HG03066 (cell line): ENCODE measurements around the gene KIF1C.

ENCODE experiments used
- ATAC-seq: cut with Tn5 transposase; IDR thresholded peaks from one replicate; pipeline ENCODE4 v1.9.1; 2021; ENCODE audit warnings: low read depth; ENCODE audit not compliant: unreplicated experiment

The KIF1C gene

GRCh38 chr17:4968486-4969046 lies 29.2 kb upstream of the KIF1C start:
- ATAC-seq = no peak

- ATAC-seq = no peak
Observed at GRCh38 chr17:4969047-4969550, 28.7 kb upstream of the KIF1C start.

- ATAC-seq = no peak
Observed at GRCh38 chr17:4969551-4970173, 28.1 kb upstream of the KIF1C start.

GRCh38 chr17:4970273-4970672 lies 27.5 kb upstream of the KIF1C start:
- ATAC-seq = no peak

- no peak for ATAC-seq
Observed at GRCh38 chr17:4971826-4972225, 25.9 kb upstream of the KIF1C start.

- no peak for ATAC-seq
Observed at GRCh38 chr17:4972322-4972721, 25.4 kb upstream of the KIF1C start.

GRCh38 chr17:4972752-4973151 lies 25.0 kb upstream of the KIF1C start:
- ATAC-seq = no peak

- ATAC-seq = no peak
Observed at GRCh38 chr17:4973256-4974114, 24.3 kb upstream of the KIF1C start.

- ATAC-seq = no peak
Observed at GRCh38 chr17:4974115-4974670, 23.6 kb upstream of the KIF1C start.

GRCh38 chr17:4978726-4979125 lies 19.0 kb upstream of the KIF1C start:
- ATAC-seq = no peak

GRCh38 chr17:4980644-4981216 lies 17.0 kb upstream of the KIF1C start:
- no peak for ATAC-seq

- ATAC-seq = no peak
Observed at GRCh38 chr17:4982305-4982704, 15.4 kb upstream of the KIF1C start.

- ATAC-seq = no peak
Observed at GRCh38 chr17:4986403-4986802, 11.3 kb upstream of the KIF1C start.

- peak; percentile 80 for ATAC-seq
Observed at GRCh38 chr17:4986951-4987766, 10.6 kb upstream of the KIF1C start, which contains the start of gene CAMTA2. Gene CAMTA2, minus strand, starts transcription at chr17:4987675. Its CDS starts 1,453 bp downstream, at chr17:4986222.

- peak; percentile 32 for ATAC-seq
Observed at GRCh38 chr17:4987767-4988567, 9.8 kb upstream of the KIF1C start.

GRCh38 chr17:4994081-4994595 lies 3.6 kb upstream of the KIF1C start:
- no peak for ATAC-seq

GRCh38 chr17:4998027-4998731 lies 429 bp downstream of the KIF1C start:
- ATAC-seq = peak; percentile 20

- ATAC-seq = no peak
Observed at GRCh38 chr17:4998732-4999429, 1.1 kb downstream of the KIF1C start.
